ENCODE measurements around the gene IQCN.

IQCN gene

DNA sequence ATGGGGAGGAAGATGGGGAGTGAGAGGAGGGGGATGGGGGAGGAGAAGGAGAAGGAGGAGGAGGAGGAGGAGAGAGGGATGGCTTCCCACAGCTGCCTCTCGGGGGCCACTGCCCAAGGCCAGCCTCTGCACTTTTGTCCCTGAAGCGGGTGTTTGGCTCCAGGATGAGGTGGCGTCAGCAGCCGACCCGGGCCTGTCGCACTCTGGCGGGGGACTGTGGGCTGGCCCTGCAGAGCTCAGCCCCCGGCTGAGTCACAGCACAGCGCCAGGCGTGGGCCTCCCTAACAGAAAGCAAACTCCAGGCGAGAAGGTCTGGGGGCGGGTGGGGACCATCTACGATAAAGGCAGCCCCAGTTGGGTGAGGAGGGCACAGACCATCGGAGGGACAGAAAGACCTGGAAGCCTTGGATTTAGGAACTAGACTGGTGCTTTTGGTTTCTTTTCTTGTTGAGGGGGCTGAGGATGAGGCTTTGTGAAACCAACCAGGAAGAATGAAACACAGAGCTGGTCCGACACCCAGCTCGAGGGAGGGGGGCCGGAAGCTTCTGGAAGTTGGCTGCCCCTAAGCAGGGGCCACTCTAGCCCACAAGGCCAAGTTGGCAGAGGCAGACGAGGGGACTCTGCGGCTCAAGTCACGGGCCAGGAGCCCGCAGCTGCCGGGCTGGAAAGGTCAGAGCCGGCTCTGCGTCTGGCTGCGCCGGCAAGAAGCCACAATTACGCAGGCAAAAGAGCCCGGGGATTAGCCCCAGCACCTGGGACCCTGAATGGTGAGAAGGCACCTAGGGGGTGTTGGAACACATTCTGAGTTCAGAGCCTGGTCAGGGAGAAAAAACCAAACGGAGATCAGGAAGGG, 30.4 kb upstream of the IQCN start:
- peak; percentile 86 for DNase-seq (ENCODE audit: low spot score)

- DNase-seq (ENCODE audit: low spot score) = no peak
Observed at GRCh38 chr19:18304208-18304457, 29.9 kb upstream of the IQCN start.

DNA sequence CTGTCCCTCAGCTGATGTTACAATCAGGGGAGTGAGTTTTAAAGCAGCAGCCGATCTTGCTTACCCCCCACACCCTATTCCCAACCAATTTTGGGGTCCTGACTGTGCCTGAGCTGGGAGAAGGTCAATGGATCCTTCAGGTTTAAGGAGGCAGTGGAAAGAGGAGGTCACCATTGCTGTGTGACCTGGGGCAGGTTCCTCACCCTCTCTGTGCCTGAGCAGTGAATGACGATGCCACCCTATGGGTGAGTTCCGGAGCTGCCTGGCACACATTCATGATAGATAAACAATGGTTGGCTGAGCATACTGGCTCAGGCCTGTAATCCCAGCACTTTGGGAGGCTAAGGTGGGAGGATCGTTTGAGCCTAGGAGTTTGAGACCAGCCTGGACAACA, 27.5 kb upstream of the IQCN start:
- DNase-seq (ENCODE audit: low spot score) = no peak

DNA sequence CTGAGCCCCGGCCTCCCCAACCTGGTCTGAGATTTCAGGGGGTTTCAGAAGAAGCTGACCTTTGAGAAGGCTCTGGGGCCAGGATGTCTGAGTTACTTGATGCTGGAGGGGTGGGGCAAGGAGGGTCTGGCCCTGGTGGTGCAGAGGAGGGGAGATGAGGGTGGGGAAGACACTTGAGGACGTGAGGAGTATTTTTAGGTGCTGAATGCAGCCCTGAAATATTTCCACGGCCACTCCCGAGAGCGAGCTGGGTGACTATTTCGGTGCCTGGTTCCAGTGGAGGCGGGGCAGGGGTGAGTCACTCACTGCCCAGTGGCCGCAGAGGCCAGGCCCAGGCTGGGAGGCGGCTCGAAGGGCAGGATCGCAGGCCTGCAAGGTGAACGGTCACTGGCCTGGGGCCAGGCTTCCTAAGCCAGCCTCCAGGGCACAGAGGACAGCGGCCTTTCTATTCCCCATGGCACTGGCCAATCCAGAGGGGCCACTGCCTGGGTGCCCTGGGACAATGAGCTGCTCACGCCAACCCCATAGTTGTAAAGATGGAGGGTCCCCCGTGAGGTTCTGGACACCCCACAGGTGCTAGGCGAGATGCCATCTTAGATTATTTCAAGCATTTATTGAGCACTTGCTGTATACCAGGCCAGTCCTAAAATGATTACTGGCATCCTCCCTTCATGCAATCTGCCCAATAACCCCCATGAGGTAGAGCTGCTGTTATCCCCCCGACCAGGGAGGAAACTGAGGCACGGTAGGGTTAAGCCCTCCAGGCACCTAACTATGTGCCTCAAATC, 26.9 kb upstream of the IQCN start:
- no peak for DNase-seq (ENCODE audit: low spot score)

DNA sequence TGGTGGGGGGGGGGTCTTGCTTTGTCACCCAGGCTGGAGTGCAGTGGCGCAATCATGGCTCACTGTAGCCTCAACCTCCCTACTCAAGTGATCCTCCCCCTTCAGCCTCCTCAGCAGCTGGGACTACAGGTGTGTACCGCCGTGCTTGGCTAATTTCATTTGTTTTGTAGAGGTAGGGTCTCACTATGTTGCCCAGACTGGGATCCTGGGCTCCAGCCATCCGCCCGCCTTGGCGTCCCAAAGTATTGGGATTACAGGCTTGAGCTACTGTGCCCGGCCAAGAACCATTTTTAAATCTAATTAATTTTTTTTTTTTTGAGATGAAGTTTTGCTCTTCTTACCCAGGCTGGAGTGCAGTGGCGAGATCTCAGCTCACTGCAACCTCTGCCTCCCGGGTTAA, 25.4 kb upstream of the IQCN start:
- no peak for DNase-seq (ENCODE audit: low spot score)

DNA sequence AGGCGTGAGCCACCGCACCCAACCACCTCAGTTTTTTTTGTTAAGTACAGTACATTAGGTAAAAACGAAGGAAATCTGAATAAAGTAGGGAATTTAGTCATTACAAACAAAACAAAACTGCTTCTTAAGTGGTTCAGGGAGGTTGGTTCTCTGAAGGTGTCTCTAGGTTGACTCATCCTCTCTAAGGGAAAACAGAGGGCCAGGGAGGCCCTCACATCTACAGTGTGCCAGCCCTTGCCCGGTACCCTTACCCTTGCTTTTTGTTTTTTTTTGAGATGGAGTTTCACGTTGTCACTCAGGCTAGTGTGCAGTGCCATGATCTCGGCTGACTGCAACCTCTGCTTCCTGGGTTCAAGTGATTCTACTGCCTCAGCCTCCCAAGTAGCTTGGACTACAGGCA, 24.3 kb upstream of the IQCN start:
- DNase-seq (ENCODE audit: low spot score) = no peak

DNA sequence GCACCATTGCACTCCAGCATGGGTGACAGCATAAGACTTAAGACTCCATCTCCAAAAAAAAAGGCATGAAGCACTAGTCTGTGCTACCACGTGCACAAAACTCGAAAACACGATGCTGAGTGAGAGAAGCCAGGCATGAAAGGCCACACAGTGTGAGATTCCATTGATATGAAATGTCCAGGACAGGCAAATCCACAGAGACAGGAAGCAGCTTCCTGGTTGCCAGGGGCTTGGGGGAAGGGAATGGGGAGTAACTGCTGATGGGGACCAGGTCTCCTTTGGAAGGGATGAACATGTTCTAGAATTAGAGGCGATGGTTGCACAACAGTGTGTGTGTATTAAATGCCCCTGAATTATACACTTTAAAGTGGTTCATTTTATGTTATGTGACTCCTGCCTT, 23.1 kb upstream of the IQCN start:
- DNase-seq (ENCODE audit: low spot score) = no peak

GRCh38 chr19:18295034-18295451, 20.8 kb upstream of the IQCN start:
- no peak for DNase-seq (ENCODE audit: low spot score)

DNA sequence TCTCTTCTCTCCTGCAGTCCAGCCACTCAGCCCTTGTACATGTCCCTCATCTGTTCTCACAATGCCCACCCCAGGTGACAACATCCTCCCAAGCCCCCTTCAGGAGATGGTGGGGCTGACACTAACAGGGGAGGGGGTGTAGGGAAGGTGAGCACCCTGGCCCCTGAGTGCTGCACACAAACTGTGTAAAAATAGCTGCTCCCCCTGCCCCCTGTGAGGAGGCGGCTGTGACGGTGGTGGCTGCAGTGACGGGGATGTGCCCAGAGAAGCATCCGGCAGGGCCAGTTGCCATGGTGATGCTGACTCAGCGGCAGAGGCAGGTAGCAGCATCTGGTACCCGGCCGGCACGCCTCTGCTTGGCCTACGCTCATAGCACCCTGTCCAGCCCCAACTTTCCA, 20.2 kb upstream of the IQCN start:
- DNase-seq (ENCODE audit: low spot score) = peak; percentile 94

- no peak for DNase-seq (ENCODE audit: low spot score)
Observed at GRCh38 chr19:18293642-18294466, 19.6 kb upstream of the IQCN start.

GRCh38 chr19:18292810-18293641, 18.8 kb upstream of the IQCN start:
- no peak for DNase-seq (ENCODE audit: low spot score)

DNA sequence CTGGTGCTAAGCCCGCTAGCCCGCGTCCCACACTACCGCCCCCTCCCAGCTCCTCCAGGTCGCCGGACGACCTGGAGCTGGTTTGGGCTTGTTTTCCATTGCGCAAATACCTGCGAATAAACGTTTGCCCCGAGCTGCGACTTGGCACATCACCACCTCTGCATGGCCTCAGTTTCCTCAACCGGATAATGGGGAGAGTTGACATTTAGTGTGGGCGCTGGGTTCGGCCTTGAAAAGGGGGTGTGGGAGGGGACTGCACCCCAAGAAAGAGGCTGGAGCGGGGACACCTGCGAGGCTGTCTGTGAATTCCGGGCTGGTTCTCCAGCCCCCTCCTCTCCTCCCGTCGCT, 18.2 kb upstream of the IQCN start:
- no peak for DNase-seq (ENCODE audit: low spot score)

DNA sequence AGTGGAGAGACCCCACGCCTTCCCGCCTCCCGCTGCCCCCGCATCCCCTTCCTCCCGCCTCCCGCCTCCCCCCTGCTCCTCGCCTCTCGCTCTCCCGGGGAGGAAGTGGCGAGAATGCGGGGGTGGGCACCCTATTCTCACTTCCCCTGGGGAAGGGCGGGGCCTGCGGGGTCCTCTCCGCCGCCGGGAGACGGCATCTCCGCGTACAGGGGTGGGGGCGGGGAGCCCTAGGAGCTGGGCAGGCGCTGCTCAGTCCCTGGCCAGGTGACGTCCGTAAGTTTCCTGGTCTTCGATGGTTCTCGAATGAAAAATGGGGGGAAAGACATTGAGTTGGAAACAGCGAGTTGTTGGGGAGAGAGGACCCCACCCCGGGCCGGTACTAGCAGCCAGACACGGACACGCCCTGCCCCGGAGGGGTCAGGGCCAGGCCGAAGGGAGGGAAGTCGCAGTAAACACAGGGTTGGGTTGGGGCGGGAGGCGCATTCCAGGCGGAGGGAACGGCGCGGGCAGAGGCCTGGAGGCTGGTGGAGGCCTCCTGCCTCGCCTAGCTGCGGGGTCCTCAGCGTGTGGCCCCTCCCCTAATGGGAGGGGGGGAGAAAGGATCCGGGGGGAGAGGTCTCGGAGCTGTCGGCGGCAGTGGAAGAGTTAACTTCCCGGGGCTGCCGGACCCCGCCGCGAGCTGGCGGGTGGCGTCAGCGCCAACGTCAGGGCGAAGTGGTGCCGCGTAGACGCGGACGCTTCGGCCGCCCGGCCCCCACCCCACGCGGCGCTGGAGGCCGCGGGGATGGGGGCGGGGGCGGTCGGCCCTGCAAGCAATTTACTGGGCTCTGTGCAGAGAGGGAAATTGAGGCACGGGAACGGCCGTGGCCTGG, 17.6 kb upstream of the IQCN start:
- DNase-seq (ENCODE audit: low spot score) = peak; percentile 69

GRCh38 chr19:18291019-18291524, 16.8 kb upstream of the IQCN start:
- no peak for DNase-seq (ENCODE audit: low spot score)

GRCh38 chr19:18290302-18291018, 16.2 kb upstream of the IQCN start:
- peak; percentile 94 for DNase-seq (ENCODE audit: low spot score)

DNA sequence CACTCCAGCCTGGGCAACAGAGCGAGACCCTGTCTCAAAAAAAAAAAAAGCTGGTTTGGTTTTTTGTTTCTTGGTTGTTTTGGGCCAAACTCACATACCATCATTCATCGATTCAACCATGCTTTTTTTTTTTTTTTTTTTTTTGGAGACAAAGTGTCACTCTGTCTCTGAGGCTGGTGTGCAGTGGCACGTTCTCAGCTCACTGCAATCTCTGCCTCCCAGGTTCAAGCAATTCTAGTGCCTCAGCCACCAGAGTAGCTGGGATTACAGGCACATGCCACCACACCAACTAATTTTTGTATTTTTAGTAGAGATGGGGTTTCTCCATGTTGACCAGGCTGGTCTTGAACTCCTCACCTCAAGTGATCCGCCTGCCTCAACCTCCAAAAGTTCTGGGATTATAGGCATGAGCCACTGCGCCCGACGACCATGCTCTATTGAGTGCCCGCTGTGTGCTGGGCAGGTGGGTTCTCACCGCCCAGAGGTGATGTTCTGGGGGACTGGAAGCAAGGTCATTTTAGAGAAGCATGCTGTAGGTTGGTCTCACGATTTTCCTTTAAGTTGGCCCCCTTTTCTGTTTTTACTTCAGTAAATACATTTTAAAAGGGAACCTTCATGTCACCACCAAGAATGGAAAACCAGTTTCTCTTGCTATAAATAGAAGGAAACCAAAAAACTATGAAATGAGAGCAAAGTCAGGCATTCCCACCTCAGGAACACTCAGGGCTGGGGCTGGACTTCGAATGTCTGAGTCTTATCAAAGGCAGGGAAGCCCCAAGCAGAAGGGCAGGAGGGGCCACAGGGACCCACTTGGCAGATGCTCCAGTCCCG, 15.4 kb upstream of the IQCN start:
- DNase-seq (ENCODE audit: low spot score) = no peak

- no peak for DNase-seq (ENCODE audit: low spot score)
Observed at GRCh38 chr19:18287836-18288772, 13.9 kb upstream of the IQCN start.

All from CD4-positive, alpha-beta T cell treated with Interleukin-2 at 100 ng/mL for 4 hours (primary cell).